H1 (cell line): Measurements from ENCODE around the gene FBLIM1. TPM values are rescaled to one million over a fixed set of nuclear protein-coding genes. Genes with fewer than 3 reads are reported as not detected.

Experiments
- EGR1 ChIP-seq: IDR thresholded peaks from 2 replicates; pipeline ENCODE4 v1.6.1; 2011; ENCODE audit warnings: low read depth, low read length, borderline replicate concordance
- NRF1 ChIP-seq: IDR thresholded peaks from 2 replicates; pipeline ENCODE4 v1.6.1; 2011; ENCODE audit warnings: mild to moderate bottlenecking, low read depth, low read length, improper control_type of control experiment
- polyA plus RNA-seq, 7 experiments: library from polyadenylated mRNA; depleted of rRNA in 3 of 7; stranded (reverse) in 5 of 7; unstranded in 2 of 7; fragments of >200 nt in 5 of 7; fragments of 200-250 nt in 2 of 7; gene quantifications; 1 replicate in 5 of 7; 2 replicates in 1 of 7; 4 replicates in 1 of 7; pipeline versions ENCODE4 v1.2.1 to v1.2.3, GENCODE V29; 2011 to 2013; ENCODE audit warnings: missing spikeins in 2 of 7, mixed read lengths in 2 of 7
- total RNA-seq: library from RNA; stranded (reverse); fragmentation: NEBNext Ultra II Directional; extraction: Animal tissue kit (Norgen Biotek cat#: 25700); gene quantifications from 2 replicates; pipeline ENCODE4 v1.2.1, GENCODE V29; 2021

Gene FBLIM1
- total and polyA plus RNA-seq, 2 of the 8 experiments (the other 6 are each of a cell fraction or from before 2014, with no cell fraction given) = 66.6 to 66.7 TPM

DNA sequence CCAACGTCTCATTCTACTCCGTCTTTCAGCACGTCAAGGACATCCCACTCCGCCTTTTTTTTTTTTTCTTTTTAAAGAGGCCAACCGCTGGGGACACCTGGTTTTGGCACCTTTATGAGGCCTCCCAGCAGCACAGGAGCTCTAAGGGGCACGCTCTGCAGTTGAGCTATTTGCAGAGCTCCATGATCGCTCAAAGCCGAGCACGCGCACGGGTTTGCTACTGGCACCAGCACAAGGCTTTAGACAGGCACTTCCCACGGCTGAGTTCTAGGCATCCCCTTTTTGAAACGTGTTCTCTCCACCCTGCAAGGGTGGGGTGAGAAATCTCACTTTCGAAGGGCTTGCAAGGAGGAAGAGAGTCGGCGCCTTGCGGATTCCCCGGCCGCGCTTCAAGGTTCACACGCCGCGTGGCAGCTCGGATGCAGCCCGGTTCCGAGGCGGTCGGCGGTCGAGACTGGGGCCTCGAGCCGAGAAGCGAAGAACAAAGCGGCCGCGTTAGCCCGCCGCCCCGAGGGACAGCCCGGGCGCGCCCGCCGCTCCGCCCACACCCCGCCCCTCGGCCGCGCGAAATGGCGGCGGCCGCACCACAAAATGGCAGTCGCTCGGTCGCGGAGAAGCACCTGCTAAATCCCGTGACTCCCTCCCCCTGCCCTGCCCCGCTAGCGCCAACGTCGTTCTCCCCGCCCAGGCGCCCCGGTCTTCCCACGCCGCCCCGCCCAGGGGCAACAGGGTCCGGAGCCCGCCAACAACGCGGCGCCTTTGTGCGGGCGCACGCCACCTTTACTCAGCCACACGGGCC is 76.0 kb downstream of the FBLIM1 start (continued):
- TF ChIP-seq EGR1 (peak; percentile 54), NRF1 (0 out of 2 replicates have a peak, but pooled peaks have one; percentile 13)
